ENCODE results near the gene SRXN1.

GRCh38 chr20:618980-619379 lies 34.0 kb downstream of the SRXN1 start:
- TF ChIP-seq CTCF (IDR thresholded peaks at IDR 0.05): no peak
- TF ChIP-seq POLR2A (IDR thresholded peaks at IDR 0.05): no peak
- no peak for TF ChIP-seq POLR2AphosphoS5 (IDR thresholded peaks at IDR 0.05)
